A549 (cell line): ENCODE data around the gene INPP4B. TPM values are rescaled to one million over a fixed set of nuclear protein-coding genes. Genes with fewer than 3 reads are reported as not detected.

ENCODE experiments used
- ATAC-seq, 2 experiments: fragments of 200-7000 bp in 1 of 2; fragments of >200 bp in 1 of 2; cut with Nextera tagmentation in 1 of 2; cut with Tn5 transposase in 1 of 2; 3 replicates each; pipeline versions ENCODE4 v1.8.0 to v1.9.1; 2018 to 2020; ENCODE audit warnings: mild to moderate bottlenecking in 1 of 2, moderate library complexity in 1 of 2
- CTCF ChIA-PET: fragments of 300-600 bp; sonication (Branson Sonifier 250); formaldehyde crosslinking; extraction: SDS; loops from one replicate; lab custom pipeline; 2021; ENCODE audit warnings: antibody characterized with exemption, inconsistent platforms; lab: Yijun Ruan, JAX
- POLR2A ChIA-PET: fragments of 350-600 bp; formaldehyde crosslinking; extraction: SDS; loops from one replicate; lab custom pipeline; 2021; ENCODE audit warnings: antibody characterized with exemption, inconsistent platforms; lab: Yijun Ruan, JAX
- DNase-seq, 2 experiments: peaks; one replicate each; pipeline versions ENCODE4 v3.0.0 to v3.0.0-alpha.2; 2011 to 2016; ENCODE audit warnings: low read depth in 1 of 2, low spot score in 1 of 2
- FAIRE-seq: peaks from 2 replicates; lab custom pipeline; 2011; peaks lifted over from hg19 to GRCh38; lab: Jason Lieb, UNC
- H3K27ac ChIP-seq, 2 experiments: fragments of >200 bp; sonication (Bioruptor Twin); formaldehyde crosslinking; 3 replicates each; pipeline ENCODE4 v1.5.1; 2016 to 2017
- H3K4me1 ChIP-seq: fragments of >200 bp; sonication (Bioruptor Twin); formaldehyde crosslinking; 3 replicates; pipeline ENCODE4 v1.6.1; 2016
- H3K4me2 ChIP-seq: fragments of >200 bp; sonication (Bioruptor Twin); formaldehyde crosslinking; 3 replicates; pipeline ENCODE4 v1.6.1; 2016
- H3K4me3 ChIP-seq: fragments of >200 bp; sonication (Bioruptor Twin); formaldehyde crosslinking; 3 replicates; pipeline ENCODE4 v1.5.1; 2016
- H3K9me3 ChIP-seq: fragments of >200 bp; sonication (Bioruptor Twin); formaldehyde crosslinking; 3 replicates; pipeline ENCODE4 v1.6.1; 2016
- EHF ChIP-seq: fragments of 250-450 bp; sonication (Bioruptor Pico); IDR thresholded peaks from 2 replicates; pipeline ENCODE4 v1.5.0; 2020; ENCODE audit warnings: mild to moderate bottlenecking
- ESRRA ChIP-seq: fragments of 150-350 bp; IDR thresholded peaks from 2 replicates; pipeline ENCODE4 v1.6.1; 2014; ENCODE audit warnings: mild to moderate bottlenecking, low read length, borderline replicate concordance
- HOXA7 ChIP-seq: fragments of 250-450 bp; sonication (Bioruptor Pico); IDR thresholded peaks from 2 replicates; pipeline ENCODE4 v1.5.0; 2020; ENCODE audit warnings: mild to moderate bottlenecking, moderate library complexity
- HOXB5 ChIP-seq: fragments of 250-450 bp; sonication (Bioruptor Pico); IDR thresholded peaks from 2 replicates; pipeline ENCODE4 v1.5.0; 2020; ENCODE audit warnings: mild to moderate bottlenecking, moderate library complexity
- JUNB ChIP-seq: fragments of >200 bp; sonication (Bioruptor Twin); formaldehyde crosslinking; IDR thresholded peaks from 2 replicates; pipeline ENCODE4 v1.6.1; 2016
- MYC ChIP-seq: IDR thresholded peaks from 2 replicates; pipeline ENCODE4 v1.6.1; 2012; ENCODE audit warnings: mild to moderate bottlenecking, inconsistent platforms, low read length, improper control_type of control experiment, borderline replicate concordance
- PHF8 ChIP-seq: fragments of 200-600 bp; sonication (generic); IDR thresholded peaks from 2 replicates; pipeline ENCODE4 v1.6.1; 2016; ENCODE audit warnings: low read depth, mild to moderate bottlenecking, antibody characterized with exemption, moderate library complexity, borderline replicate concordance
- POLR2A ChIP-seq: IDR thresholded peaks from 2 replicates; pipeline ENCODE4 v1.6.1; 2012; ENCODE audit warnings: mild to moderate bottlenecking, low read length
- RCOR1 ChIP-seq: fragments of 150-350 bp; IDR thresholded peaks from 2 replicates; pipeline ENCODE4 v1.6.1; 2014; ENCODE audit warnings: antibody characterized with exemption, low read length, low read depth
- RFX5 ChIP-seq: fragments of 450-650 bp; IDR thresholded peaks from 2 replicates; pipeline ENCODE4 v1.7.1; 2014; ENCODE audit warnings: antibody characterized with exemption, mild to moderate bottlenecking, moderate library complexity
- TP53 ChIP-seq: fragments of 250-450 bp; sonication (Bioruptor Pico); IDR thresholded peaks from 2 replicates; pipeline ENCODE4 v1.5.0; 2021; ENCODE audit warnings: mild to moderate bottlenecking, moderate library complexity
- WGBS: methylation state at CpG from one replicate; pipeline ENCODE4 v1.1.6; 2017; ENCODE audit errors: missing lambda C conversion rate; 5-methylcytosine and 5-hydroxymethylcytosine counted together
- polyA plus RNA-seq, 4 experiments: library from polyadenylated mRNA; depleted of rRNA in 3 of 4; stranded (reverse); fragments of >200 nt; fragmentation: RNase III in 1 of 4; extraction: RNeasy Plus Mini Kit Qiagen cat#74134 plus additional on column Dnase treatment in 1 of 4; gene quantifications; 2 replicates in 3 of 4; 3 replicates in 1 of 4; pipeline ENCODE4 v1.2.3, GENCODE V29; 2011 to 2017
- TF ChIP-seq, protein P1 (sequence below): fragments of >200 bp; sonication (Bioruptor Twin); formaldehyde crosslinking; IDR thresholded peaks from 3 replicates; pipeline ENCODE4 v1.6.1; 2016
- TF ChIP-seq, protein P2 (sequence below): fragments of >200 bp; sonication (Bioruptor Twin); formaldehyde crosslinking; IDR thresholded peaks from 2 replicates; pipeline ENCODE4 v1.6.1; 2016
- TF ChIP-seq, protein P3 (sequence below): fragments of 250-450 bp; sonication (Bioruptor Pico); IDR thresholded peaks from 2 replicates; pipeline ENCODE4 v1.5.0; 2020; ENCODE audit warnings: low read depth, mild to moderate bottlenecking, moderate library complexity
- TF ChIP-seq, protein P4 (sequence below): fragments of 450-650 bp; IDR thresholded peaks from 2 replicates; pipeline ENCODE4 v1.6.1; 2014; ENCODE audit warnings: antibody characterized with exemption
- TF ChIP-seq, protein P5 (sequence below): fragments of 200-600 bp; sonication (generic); IDR thresholded peaks from 2 replicates; pipeline ENCODE4 v1.6.1; 2016; ENCODE audit warnings: antibody characterized with exemption, mild to moderate bottlenecking, moderate library complexity

Gene INPP4B
- polyA plus RNA-seq, 2 of the 4 experiments (the other 2 are of a cell fraction): 7.2 to 14.9 TPM

DNA sequence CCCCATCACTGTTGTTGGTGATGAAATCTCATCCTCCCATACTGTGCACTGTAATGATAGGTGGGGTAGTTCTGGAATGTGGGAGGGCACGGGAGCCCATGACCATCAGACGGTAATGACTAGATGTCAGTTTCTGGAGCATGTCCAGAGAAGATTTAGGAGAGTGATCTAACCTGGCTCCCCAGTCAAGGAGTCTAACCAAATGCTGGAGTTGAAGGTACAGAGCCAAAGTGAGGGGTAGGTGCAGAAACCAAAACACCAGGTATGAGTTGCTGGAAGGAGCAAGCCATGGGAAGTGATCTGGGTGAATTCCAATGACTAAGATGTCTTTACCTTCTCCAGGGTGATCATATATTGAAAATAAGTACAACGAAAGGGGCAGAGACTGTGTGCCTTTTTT is 296.9 kb downstream of the INPP4B start (continued):
- TF ChIP-seq, protein P1, sequence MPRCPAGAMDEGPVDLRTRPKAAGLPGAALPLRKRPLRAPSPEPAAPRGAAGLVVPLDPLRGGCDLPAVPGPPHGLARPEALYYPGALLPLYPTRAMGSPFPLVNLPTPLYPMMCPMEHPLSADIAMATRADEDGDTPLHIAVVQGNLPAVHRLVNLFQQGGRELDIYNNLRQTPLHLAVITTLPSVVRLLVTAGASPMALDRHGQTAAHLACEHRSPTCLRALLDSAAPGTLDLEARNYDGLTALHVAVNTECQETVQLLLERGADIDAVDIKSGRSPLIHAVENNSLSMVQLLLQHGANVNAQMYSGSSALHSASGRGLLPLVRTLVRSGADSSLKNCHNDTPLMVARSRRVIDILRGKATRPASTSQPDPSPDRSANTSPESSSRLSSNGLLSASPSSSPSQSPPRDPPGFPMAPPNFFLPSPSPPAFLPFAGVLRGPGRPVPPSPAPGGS: no peak
- no peak for TF ChIP-seq RCOR1
- TF ChIP-seq, protein P2, sequence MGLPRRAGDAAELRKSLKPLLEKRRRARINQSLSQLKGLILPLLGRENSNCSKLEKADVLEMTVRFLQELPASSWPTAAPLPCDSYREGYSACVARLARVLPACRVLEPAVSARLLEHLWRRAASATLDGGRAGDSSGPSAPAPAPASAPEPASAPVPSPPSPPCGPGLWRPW: no peak

DNA sequence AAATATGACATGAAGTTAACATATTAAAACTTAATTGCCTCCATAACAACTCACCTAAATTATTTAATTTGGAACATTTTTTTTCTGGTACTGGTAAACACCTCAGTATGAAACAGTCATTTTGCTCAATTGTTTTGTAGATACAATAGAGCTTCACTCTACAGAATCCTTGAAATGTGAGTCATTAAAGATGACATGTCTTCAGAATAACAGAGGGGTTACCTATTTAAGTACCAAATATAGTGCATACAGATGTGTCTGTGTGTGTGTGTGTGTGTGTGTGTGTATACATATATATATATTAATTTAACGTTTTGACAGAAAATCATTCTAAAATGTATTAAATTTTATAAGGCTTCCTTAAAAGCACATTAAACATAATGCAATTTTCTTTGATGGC is 297.6 kb downstream of the INPP4B start:
- ChIA-PET CTCF (interaction anchor here (1.7 kb wide), 1 partner anchor 196 kb away, joined by 3 read pairs; no protein-coding TSS in a partner anchor), POLR2A (no interaction called here)
- no peak for DNase-seq
- peaks cover 49% of the 10 kb centered on the region for H3K4me1 ChIP-seq
- H3K27ac ChIP-seq: peak overlapping the region in 1 of 2 experiments; percentile 86; a peak in 4 of 6 replicates
- H3K9me3 ChIP-seq: no peaks in the 10 kb centered on the region
- no peak overlapping the region for H3K4me3 ChIP-seq
- TF ChIP-seq TP53 (CRISPR knock-in tag) (no peak), JUNB (no peak), MYC (no peak), RFX5 (no peak), HOXA7 (CRISPR knock-in tag) (no peak)
- TF ChIP-seq, protein P3, sequence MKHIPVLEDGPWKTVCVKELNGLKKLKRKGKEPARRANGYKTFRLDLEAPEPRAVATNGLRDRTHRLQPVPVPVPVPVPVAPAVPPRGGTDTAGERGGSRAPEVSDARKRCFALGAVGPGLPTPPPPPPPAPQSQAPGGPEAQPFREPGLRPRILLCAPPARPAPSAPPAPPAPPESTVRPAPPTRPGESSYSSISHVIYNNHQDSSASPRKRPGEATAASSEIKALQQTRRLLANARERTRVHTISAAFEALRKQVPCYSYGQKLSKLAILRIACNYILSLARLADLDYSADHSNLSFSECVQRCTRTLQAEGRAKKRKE (CRISPR knock-in tag): no peak
- ATAC-seq: no peak
- FAIRE-seq: no peak
- no peak overlapping the region for H3K4me2 ChIP-seq
- WGBS: 0% methylated on average over 1 of the region's 1 CpG

DNA sequence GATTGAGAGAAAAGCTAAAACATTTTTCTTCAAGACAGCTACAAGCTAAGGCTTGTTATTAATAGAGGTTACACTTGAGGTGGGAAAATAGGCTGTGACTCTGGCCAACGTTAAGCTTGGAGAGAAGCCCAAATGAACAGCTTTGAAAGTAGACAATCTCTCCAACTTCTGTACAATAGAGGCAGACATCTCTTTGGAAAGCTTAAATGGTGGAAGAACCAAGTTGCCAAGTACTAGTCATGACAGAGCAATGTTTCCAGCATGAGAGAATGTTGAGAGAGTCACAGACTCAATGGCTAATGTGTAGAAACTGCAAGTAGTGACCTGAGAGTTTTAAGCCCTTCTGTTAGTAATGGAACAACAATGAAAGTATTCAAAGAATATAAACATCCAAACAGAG is 298.1 kb downstream of the INPP4B start:
- TF ChIP-seq, protein P4, sequence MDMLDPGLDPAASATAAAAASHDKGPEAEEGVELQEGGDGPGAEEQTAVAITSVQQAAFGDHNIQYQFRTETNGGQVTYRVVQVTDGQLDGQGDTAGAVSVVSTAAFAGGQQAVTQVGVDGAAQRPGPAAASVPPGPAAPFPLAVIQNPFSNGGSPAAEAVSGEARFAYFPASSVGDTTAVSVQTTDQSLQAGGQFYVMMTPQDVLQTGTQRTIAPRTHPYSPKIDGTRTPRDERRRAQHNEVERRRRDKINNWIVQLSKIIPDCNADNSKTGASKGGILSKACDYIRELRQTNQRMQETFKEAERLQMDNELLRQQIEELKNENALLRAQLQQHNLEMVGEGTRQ: no peak
- TF ChIP-seq ESRRA (no peak), HOXB5 (CRISPR knock-in tag) (no peak), POLR2A (no peak), PHF8 (no peak), EHF (CRISPR knock-in tag) (no peak)
- TF ChIP-seq, protein P5, sequence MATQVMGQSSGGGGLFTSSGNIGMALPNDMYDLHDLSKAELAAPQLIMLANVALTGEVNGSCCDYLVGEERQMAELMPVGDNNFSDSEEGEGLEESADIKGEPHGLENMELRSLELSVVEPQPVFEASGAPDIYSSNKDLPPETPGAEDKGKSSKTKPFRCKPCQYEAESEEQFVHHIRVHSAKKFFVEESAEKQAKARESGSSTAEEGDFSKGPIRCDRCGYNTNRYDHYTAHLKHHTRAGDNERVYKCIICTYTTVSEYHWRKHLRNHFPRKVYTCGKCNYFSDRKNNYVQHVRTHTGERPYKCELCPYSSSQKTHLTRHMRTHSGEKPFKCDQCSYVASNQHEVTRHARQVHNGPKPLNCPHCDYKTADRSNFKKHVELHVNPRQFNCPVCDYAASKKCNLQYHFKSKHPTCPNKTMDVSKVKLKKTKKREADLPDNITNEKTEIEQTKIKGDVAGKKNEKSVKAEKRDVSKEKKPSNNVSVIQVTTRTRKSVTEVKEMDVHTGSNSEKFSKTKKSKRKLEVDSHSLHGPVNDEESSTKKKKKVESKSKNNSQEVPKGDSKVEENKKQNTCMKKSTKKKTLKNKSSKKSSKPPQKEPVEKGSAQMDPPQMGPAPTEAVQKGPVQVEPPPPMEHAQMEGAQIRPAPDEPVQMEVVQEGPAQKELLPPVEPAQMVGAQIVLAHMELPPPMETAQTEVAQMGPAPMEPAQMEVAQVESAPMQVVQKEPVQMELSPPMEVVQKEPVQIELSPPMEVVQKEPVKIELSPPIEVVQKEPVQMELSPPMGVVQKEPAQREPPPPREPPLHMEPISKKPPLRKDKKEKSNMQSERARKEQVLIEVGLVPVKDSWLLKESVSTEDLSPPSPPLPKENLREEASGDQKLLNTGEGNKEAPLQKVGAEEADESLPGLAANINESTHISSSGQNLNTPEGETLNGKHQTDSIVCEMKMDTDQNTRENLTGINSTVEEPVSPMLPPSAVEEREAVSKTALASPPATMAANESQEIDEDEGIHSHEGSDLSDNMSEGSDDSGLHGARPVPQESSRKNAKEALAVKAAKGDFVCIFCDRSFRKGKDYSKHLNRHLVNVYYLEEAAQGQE: no peak
- TF ChIP-seq, all 56 proteins: peak for 0
- ATAC-seq (no peak), FAIRE-seq (no peak), DNase-seq (no peak)
- Histone ChIP-seq H3K9me3 (no peaks in the 10 kb centered on the region), H3K4me1 (peaks cover 51% of the 10 kb centered on the region), H3K4me3 (no peak overlapping the region), H3K4me2 (no peak overlapping the region), H3K27ac (peak overlapping the region in 1 of 2 experiments; percentile 40; a peak in 3 of 6 replicates)
- 59% methylated on average over 1 of the region's 1 CpG for WGBS
- ChIA-PET POLR2A (no interaction called here), CTCF (interaction anchor here (1.7 kb wide), 1 partner anchor 195 kb away, joined by 3 read pairs; no protein-coding TSS in a partner anchor)
